ENCODE measurements around the gene ZBTB16.

ZBTB16 gene

GRCh38 chr11:114065094-114065493, 5.6 kb downstream of the ZBTB16 start:
- no peak for DNase-seq

GRCh38 chr11:114066046-114066648, 6.6 kb downstream of the ZBTB16 start:
- DNase-seq, result no peak

GRCh38 chr11:114068327-114068726, 8.8 kb downstream of the ZBTB16 start:
- DNase-seq, result no peak

- DNase-seq, result no peak
These were observed 11.1 kb downstream of the ZBTB16 start for GRCh38 chr11:114070464-114071139.

- DNase-seq, result no peak
These were observed 13.7 kb downstream of the ZBTB16 start for GRCh38 chr11:114073007-114073827.

GRCh38 chr11:114073828-114074381, 14.4 kb downstream of the ZBTB16 start:
- DNase-seq, result no peak

- no peak for DNase-seq
These were observed 15.2 kb downstream of the ZBTB16 start for GRCh38 chr11:114074546-114075343.

- DNase-seq, result no peak
These were observed 15.8 kb downstream of the ZBTB16 start for GRCh38 chr11:114075344-114075610.

- DNase-seq, result no peak
These were observed 16.5 kb downstream of the ZBTB16 start for GRCh38 chr11:114075891-114076441.

GRCh38 chr11:114076921-114077331, 17.4 kb downstream of the ZBTB16 start:
- DNase-seq, result no peak

GRCh38 chr11:114077482-114078305, 18.2 kb downstream of the ZBTB16 start:
- no peak for DNase-seq

GRCh38 chr11:114078423-114078822, 18.9 kb downstream of the ZBTB16 start:
- DNase-seq, result no peak

- DNase-seq, result no peak
These were observed 20.1 kb downstream of the ZBTB16 start for GRCh38 chr11:114079511-114080065.

- no peak for DNase-seq
These were observed 20.7 kb downstream of the ZBTB16 start for GRCh38 chr11:114080219-114080618.

- DNase-seq, result no peak
These were observed 21.3 kb downstream of the ZBTB16 start for GRCh38 chr11:114080769-114081168.

GRCh38 chr11:114081641-114082414, 22.3 kb downstream of the ZBTB16 start:
- DNase-seq, result no peak

- no peak for DNase-seq
These were observed 22.9 kb downstream of the ZBTB16 start for GRCh38 chr11:114082415-114082748.

GRCh38 chr11:114082767-114083181, 23.3 kb downstream of the ZBTB16 start:
- no peak for DNase-seq

- no peak for DNase-seq
These were observed 24.1 kb downstream of the ZBTB16 start for GRCh38 chr11:114083391-114084252.

GRCh38 chr11:114084414-114084813, 24.9 kb downstream of the ZBTB16 start:
- no peak for DNase-seq
